ENCODE results near the gene GNAS-AS1.

Gene GNAS-AS1

DNA sequence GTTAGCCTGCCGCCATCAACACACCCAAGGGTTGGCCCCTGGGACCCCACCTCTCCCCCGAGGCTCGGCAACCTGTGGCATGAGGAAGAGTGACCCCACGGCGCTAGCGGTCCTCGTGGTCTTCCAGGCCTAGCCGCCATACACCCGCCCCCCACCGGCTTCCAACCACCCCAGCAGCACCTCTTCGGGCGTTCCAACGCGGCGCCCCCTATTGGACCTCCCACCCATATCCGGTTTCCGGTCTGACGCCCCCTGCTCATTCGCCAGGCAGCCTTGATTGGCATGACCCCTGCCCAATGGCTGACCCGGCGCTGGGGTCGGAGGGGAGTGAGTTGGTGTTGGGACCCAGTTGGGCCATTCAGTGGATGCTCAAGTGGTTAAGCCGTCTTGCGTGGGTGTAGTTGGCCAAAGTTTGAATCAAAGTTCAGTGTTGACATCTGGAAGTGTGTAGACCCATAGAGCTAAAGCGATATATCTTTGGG is at the start of gene GNAS-AS1:
Gene GNAS-AS1 (minus strand): TSS at position 210 of the 482 bp plus-strand sequence.
- TF ChIP-seq GATA3 (IDR thresholded peaks at IDR 0.05; ENCODE audit: low read depth, low read length), result no peak
- TF ChIP-seq GATA2 (IDR thresholded peaks at IDR 0.05; ENCODE audit: low read depth, low read length), result no peak

DNA sequence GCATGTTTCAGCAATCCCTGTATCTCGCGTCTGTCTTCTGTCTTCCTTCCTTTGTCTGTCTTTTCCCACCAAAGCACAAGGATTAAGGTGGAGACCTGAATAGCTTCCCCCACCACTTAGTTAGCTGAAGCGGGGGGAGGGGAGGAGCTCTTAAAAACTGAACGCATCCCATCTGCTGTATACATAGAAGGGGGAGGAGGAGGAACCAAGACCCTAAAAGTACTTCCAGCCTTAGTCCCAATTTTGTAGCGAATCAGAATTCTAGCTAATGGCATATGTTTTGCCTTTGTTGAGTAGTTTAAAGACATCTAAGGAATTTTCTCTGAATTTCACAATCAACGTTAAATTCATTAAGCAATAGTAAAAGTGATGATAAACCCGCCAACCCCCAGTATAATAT is 49.7 kb upstream of the GNAS-AS1 start:
- TF ChIP-seq GATA3 (IDR thresholded peaks at IDR 0.05; ENCODE audit: low read depth, low read length) (no peak), GATA2 (IDR thresholded peaks at IDR 0.05; ENCODE audit: low read depth, low read length) (no peak)

DNA sequence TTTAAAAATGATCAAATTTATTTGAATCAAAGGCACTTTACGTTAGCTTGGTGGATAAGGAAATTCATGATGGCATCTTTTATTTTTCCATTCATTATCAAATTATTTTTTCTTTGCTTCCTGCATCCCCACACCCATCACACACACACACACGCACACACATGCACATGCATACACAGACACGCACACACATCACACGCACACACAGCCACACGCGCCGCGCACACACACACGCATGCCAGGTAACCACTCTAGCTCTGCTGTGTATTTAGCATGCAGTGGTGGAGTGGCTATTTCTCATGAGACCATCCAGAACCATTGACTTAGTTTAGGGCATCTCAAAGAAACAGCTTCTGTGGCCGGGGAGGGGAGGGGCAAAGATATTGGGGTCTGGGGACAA is 48.8 kb upstream of the GNAS-AS1 start:
- TF ChIP-seq GATA2 (IDR thresholded peaks at IDR 0.05; ENCODE audit: low read depth, low read length) (no peak), GATA3 (IDR thresholded peaks at IDR 0.05; ENCODE audit: low read depth, low read length) (no peak)

DNA sequence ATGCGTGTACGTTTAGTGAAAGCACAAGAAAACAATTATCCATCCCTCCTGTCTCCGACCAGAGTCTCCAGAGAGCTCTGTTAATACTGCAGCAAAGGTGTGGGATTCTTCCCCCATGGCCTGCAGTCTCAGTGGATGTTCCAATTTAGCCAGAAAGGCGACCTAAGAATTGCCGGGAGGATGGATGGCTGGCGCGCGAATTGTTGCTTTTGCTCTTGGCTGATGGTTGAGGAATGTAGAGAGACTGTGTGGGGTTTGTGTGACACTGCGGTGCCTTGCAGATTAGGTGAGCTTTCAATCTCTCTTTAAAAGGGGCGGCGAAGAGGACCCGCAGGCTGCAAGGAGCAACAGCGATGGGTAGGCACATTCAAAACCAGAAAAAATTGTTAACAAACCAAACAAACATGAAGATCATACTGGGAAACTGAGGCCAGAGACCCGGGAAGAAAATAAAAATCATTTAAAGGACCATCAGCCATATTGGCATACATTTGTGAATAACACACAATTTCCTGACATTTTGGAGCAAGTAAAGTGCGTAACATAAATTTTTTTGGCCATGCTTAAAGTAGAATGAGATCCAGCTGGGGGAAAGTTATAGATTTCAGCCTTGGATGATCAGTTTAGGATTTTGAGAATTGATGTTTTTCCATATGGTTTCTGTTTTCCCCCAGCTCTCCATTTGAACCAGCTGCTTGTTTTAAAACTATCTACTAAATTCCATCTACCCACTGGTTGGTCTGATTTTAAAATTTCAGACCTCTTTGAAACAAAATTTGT is 48.1 kb upstream of the GNAS-AS1 start:
- TF ChIP-seq GATA3 (IDR thresholded peaks at IDR 0.05; ENCODE audit: low read depth, low read length), result no peak
- TF ChIP-seq GATA2 (IDR thresholded peaks at IDR 0.05; ENCODE audit: low read depth, low read length), result no peak

DNA sequence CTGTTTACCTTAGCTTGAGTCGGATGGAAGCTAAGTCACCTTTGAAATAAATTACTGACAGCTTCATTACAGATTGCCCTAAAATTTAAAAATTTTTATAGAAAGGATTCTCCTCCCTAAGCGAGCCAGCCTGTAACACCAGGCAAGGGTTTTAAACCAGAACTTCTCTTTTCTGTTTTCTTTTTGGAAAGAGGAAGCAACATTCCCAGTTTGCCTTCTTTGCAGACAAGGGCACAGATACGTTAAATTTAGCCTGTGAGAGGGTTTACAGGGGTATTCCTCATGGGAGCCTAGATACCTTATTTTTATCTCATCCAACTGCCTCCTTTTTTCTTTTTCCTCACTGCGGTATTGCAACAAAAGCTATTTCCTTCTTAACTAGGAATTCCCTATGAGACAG is 46.8 kb upstream of the GNAS-AS1 start:
- TF ChIP-seq GATA2 (IDR thresholded peaks at IDR 0.05; ENCODE audit: low read depth, low read length), result no peak
- no peak for TF ChIP-seq GATA3 (IDR thresholded peaks at IDR 0.05; ENCODE audit: low read depth, low read length)

DNA sequence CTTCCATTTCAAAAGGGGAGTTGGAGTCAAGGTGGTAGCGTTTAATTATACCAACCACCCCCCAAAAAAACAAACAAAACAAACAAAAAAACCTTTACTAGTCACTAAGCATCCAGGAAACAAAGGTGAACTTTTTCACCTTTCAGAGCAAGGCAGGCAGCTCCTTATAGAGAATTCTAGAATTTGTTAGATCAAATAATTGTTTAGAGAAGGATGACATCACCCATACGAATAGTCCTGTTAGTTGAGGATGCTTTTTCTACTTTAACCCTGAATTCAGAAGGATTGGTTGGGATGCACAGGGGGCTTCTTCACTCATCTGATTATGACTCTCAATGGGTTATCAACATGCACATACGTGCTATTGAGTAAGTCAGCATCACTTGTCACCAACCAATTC is 46.1 kb upstream of the GNAS-AS1 start:
- TF ChIP-seq GATA2 (IDR thresholded peaks at IDR 0.05; ENCODE audit: low read depth, low read length) (no peak), GATA3 (IDR thresholded peaks at IDR 0.05; ENCODE audit: low read depth, low read length) (no peak)

DNA sequence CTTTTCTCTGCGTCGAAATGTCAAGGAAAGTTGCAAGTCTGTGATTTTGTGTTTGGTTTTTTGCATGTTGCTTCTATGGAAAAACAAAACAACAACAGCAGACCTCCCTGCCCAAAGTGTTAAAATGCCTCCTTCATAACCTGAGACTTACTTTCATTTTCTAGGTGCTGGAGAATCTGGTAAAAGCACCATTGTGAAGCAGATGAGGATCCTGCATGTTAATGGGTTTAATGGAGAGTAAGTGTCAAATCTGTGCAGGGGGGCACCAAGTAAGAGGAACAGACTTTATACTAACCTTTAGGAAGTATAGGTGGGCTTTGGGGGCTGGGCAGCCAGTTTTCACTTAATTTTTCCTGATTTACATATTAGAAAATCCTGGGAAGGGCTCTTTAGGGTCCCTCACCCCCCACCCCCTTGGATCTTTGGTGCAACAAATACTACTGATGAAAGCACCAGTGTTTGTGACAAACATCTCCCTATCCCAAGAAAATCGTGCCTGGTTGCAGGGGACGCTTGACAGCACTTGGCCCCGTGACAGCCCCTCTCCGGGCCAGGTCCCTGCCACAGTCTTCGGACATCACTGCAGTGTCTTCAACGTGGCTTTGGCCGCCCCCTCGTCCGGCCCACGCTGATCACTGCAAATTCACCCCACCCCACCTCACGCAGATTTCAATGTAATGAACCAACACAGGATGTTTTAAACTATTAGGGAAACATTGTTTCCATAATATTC is 44.9 kb upstream of the GNAS-AS1 start:
- no peak for TF ChIP-seq GATA3 (IDR thresholded peaks at IDR 0.05; ENCODE audit: low read depth, low read length)
- TF ChIP-seq GATA2 (IDR thresholded peaks at IDR 0.05; ENCODE audit: low read depth, low read length), result no peak

DNA sequence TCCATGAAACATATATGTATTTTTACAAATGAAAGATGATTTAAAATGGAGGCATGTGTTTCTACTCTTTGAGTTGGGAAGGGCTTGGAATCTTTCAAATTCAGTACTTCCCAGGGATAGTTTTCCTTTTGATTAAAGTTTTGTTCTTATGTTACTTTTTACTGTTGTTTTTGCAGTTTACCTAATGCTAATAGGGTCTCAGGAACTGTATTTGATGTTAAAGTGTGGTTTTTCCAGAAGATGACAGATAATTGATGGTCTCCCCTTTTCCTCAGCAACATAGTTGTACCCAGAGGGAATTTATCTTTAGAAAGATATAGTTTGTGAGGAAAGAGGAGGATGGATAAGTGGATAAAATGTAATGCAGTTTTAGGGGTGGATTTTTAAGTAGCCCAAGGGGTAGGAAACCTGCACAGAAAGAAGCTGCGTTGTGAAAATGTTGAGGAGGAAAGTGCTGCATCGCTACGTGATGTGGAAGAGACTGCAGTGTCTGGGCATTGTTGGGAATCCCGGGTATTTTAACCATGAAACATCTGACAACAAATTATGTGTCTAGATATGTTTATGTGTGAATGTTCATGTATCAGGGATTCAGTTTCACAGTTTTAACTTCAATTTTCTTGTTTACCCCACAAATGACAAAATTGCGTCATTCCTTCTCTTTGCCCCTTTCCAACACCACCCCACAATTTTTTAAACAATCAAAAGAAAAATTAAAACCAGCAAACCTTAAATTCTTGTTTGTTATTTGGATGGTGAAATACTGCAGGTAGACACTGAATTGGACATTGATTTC is 44.1 kb upstream of the GNAS-AS1 start:
- TF ChIP-seq GATA3 (IDR thresholded peaks at IDR 0.05; ENCODE audit: low read depth, low read length) (no peak), GATA2 (IDR thresholded peaks at IDR 0.05; ENCODE audit: low read depth, low read length) (no peak)

DNA sequence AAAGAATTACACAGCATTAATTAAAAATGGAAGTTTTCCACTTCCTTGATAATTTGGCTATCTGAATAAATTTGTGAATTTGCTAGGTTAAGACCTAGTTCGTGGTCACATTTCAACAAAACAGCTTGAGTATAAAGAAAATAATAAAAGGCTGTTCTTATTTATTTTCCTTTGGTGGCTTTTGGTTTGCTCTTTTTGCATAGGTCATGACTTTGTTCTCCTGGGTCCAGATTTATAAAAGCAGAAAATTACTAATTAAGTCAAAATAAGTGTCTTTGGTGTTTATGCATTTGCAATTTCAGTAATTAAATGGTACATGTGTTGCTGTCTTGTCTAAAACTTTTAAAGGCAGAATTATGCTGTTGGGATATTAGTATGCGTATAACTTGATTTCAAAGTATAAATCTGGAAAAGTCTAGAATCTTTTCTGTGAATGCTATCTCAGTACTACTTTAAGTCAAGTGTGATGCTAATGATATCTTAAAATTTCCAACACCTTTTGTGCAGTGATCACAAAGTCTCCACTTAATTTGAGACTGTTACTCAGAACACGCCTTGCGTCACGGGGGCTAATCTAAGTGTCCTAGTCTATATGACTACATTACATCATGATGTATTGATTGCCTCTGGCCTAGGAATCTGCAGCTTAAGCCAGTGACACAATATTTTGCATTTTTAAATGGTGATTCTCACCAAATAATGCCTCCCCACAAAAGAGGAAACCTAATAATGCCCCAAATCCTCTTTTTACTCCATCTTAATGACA is 42.8 kb upstream of the GNAS-AS1 start:
- TF ChIP-seq GATA3 (IDR thresholded peaks at IDR 0.05; ENCODE audit: low read depth, low read length), result no peak
- TF ChIP-seq GATA2 (IDR thresholded peaks at IDR 0.05; ENCODE audit: low read depth, low read length), result no peak

DNA sequence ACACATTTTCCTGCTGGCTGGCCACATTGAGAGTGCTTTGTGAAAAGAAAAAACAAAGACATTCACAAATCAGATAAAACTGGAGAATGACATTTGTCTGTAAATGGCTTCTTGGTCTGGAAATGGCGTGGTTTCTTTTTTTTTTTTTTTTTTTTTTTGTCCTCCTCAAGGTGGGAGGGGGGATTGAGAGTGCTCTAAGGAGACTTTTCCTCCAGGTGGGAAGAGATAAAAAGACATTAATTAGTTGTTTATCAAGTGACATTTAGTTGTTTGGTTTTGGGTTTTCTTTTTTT is 42.2 kb upstream of the GNAS-AS1 start:
- TF ChIP-seq GATA3 (IDR thresholded peaks at IDR 0.05; ENCODE audit: low read depth, low read length) (no peak), GATA2 (IDR thresholded peaks at IDR 0.05; ENCODE audit: low read depth, low read length) (no peak)

DNA sequence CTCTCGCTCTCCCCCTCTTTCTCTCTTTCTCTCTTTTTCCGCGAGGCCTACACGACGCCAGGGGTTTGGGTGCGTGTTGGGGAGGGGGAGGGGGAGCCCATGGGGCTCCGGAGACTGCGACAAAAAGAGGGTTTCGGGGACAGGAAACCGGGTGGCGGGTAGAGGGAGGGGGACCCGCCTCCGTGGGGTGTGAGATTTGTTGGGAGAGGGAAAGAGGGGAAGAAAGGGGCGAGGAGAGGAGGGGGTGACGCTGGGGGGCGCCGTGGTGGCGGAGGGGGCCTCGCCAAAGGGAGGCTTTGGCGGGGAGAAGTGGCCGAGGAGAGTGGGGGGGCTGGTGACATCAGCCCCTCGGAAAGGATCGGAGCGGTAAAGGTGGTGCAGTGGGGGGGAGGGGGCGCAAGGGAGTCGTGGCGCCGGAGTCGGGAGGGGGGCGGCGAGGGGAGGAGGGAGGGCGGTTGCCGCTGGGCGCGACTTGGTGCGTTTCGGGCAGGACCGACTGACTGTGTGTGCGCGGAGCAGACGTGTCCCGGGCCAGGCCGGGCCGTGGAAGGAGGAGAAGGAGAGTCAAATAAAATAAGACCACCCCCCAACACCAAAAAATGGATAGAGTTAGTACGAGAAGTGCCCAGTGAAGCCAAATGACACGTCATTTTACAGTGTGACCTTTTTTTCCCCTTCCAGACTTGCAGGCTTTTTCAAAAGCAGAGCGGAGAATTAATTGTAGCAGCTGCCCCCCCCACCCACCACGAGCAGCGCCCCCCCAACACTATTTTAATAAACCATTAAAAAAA is 41.6 kb upstream of the GNAS-AS1 start:
- TF ChIP-seq GATA2 (IDR thresholded peaks at IDR 0.05; ENCODE audit: low read depth, low read length), result no peak
- TF ChIP-seq GATA3 (IDR thresholded peaks at IDR 0.05; ENCODE audit: low read depth, low read length), result no peak

DNA sequence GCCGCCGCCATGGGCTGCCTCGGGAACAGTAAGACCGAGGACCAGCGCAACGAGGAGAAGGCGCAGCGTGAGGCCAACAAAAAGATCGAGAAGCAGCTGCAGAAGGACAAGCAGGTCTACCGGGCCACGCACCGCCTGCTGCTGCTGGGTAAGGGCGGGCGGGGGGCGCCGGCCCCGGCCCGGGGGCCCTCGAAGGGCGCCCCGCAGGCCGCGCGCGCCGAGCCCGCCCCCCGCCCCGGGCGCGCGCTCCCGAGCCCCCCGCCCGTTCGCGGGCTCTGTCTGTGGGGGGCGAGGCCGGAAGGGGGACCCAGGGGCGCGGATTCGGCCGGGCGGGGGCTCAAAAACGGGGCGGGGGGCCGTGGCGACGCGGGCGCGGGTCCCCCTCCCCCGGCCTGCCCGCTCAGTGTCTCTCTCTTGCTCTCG is 41.0 kb upstream of the GNAS-AS1 start:
- TF ChIP-seq GATA3 (IDR thresholded peaks at IDR 0.05; ENCODE audit: low read depth, low read length), result no peak
- no peak for TF ChIP-seq GATA2 (IDR thresholded peaks at IDR 0.05; ENCODE audit: low read depth, low read length)
